ENCODE measurements around the gene CIITA.
"Not testable (repeated sequence)": the region's sequence is repeated elsewhere in the genome, so short reads cannot be mapped to it uniquely, and the experiment has no call there.

Gene CIITA

GRCh38 chr16:10927497-10928112 is 50.6 kb downstream of the CIITA start:
- Histone ChIP-seq H3K4me1 (ENCODE audit: control insufficient read depth, insufficient read depth, low read length, poor library complexity, severe bottlenecking) (no peaks in the 10 kb centered on the region), H3K4me3 (ENCODE audit: insufficient read depth, low read depth, low read length, poor library complexity, severe bottlenecking) (no peak overlapping the region), H3K9me3 (ENCODE audit: control insufficient read depth, low read length) (no peaks in the 10 kb centered on the region), H3K27ac (ENCODE audit: insufficient read depth, low read length, poor library complexity, severe bottlenecking) (no peak overlapping the region), H3K27me3 (replicated peaks; ENCODE audit: control insufficient read depth, insufficient read depth, low read length, poor library complexity, severe bottlenecking) (no peaks in the 10 kb centered on the region), H3K36me3 (ENCODE audit: control insufficient read depth, insufficient read depth, low read length) (peaks cover 40% of the 10 kb centered on the region)
- no peak for DNase-seq

DNA sequence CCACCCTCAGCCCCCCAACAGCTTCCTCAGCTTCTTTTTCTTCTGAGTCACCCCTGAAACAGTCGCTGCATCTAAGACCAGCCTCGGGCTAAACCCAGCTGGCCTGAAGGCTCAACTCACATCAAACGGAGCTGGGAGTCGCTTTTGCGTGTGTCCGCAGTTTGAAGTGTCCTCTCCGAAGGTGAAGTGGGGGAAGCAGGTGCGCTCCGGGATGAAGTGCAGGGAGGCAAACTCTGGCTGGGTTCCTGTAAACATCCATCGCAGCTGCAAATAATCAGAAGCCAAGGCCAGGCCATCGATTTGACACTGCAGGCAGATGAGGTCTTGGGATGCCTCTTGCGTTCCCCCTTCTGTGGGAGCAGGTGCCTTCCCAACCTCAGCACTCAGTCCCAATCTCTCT is 52.1 kb downstream of the CIITA start:
- not testable (repeated sequence) for H3K4me1 ChIP-seq (ENCODE audit: control insufficient read depth, insufficient read depth, low read length, poor library complexity, severe bottlenecking); H3K27ac ChIP-seq (ENCODE audit: insufficient read depth, low read length, poor library complexity, severe bottlenecking); H3K4me3 ChIP-seq (ENCODE audit: insufficient read depth, low read depth, low read length, poor library complexity, severe bottlenecking); H3K9me3 ChIP-seq (ENCODE audit: control insufficient read depth, low read length); H3K27me3 ChIP-seq (replicated peaks; ENCODE audit: control insufficient read depth, insufficient read depth, low read length, poor library complexity, severe bottlenecking); DNase-seq
- H3K36me3 ChIP-seq (ENCODE audit: control insufficient read depth, insufficient read depth, low read length), result peaks cover 47% of the 10 kb centered on the region

GRCh38 chr16:10929853-10930754 is 53.1 kb downstream of the CIITA start:
- H3K36me3 ChIP-seq (ENCODE audit: control insufficient read depth, insufficient read depth, low read length), result peaks cover 48% of the 10 kb centered on the region
- H3K27ac ChIP-seq (ENCODE audit: insufficient read depth, low read length, poor library complexity, severe bottlenecking), result no peak overlapping the region

GRCh38 chr16:10930755-10931093 is 53.7 kb downstream of the CIITA start:
- DNase-seq, result no peak
- Histone ChIP-seq H3K27ac (ENCODE audit: insufficient read depth, low read length, poor library complexity, severe bottlenecking) (no peak overlapping the region), H3K27me3 (replicated peaks; ENCODE audit: control insufficient read depth, insufficient read depth, low read length, poor library complexity, severe bottlenecking) (no peaks in the 10 kb centered on the region), H3K9me3 (ENCODE audit: control insufficient read depth, low read length) (no peaks in the 10 kb centered on the region), H3K4me3 (ENCODE audit: insufficient read depth, low read depth, low read length, poor library complexity, severe bottlenecking) (no peak overlapping the region), H3K36me3 (ENCODE audit: control insufficient read depth, insufficient read depth, low read length) (peaks cover 48% of the 10 kb centered on the region), H3K4me1 (ENCODE audit: control insufficient read depth, insufficient read depth, low read length, poor library complexity, severe bottlenecking) (peaks cover 3% of the 10 kb centered on the region)

More at GRCh38 chr16:10929853-10930754, 53.1 kb downstream of the CIITA start:
- DNase-seq, result no peak
- no peak overlapping the region for H3K4me3 ChIP-seq (ENCODE audit: insufficient read depth, low read depth, low read length, poor library complexity, severe bottlenecking)
- H3K27me3 ChIP-seq (replicated peaks; ENCODE audit: control insufficient read depth, insufficient read depth, low read length, poor library complexity, severe bottlenecking), result no peaks in the 10 kb centered on the region
- no peaks in the 10 kb centered on the region for H3K9me3 ChIP-seq (ENCODE audit: control insufficient read depth, low read length)
- peaks cover 3% of the 10 kb centered on the region for H3K4me1 ChIP-seq (ENCODE audit: control insufficient read depth, insufficient read depth, low read length, poor library complexity, severe bottlenecking)

DNA sequence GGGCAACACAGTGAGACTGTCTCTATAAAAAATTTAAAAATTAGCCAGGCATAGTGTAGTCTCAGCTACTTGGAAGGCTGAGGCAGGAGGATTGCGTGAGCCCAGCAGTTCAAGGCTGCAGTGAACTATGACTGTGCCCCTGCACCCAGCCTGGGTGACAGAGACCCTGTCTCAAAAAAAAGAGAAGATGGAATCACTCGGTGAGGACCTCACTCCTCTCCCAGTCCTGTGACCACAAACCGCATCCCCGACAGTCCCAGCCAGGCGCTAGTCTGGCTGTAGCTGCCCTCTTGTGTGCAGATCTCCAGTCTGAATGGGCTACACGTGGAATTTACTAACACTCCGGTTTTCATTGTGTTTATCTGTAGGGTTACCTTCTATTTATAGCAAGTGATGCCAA is 54.1 kb downstream of the CIITA start:
- no peaks in the 10 kb centered on the region for H3K27me3 ChIP-seq (replicated peaks; ENCODE audit: control insufficient read depth, insufficient read depth, low read length, poor library complexity, severe bottlenecking)
- DNase-seq, result no peak
- no peak overlapping the region for H3K4me3 ChIP-seq (ENCODE audit: insufficient read depth, low read depth, low read length, poor library complexity, severe bottlenecking)
- no peaks in the 10 kb centered on the region for H3K9me3 ChIP-seq (ENCODE audit: control insufficient read depth, low read length)
- H3K27ac ChIP-seq (ENCODE audit: insufficient read depth, low read length, poor library complexity, severe bottlenecking), result no peak overlapping the region
- H3K4me1 ChIP-seq (ENCODE audit: control insufficient read depth, insufficient read depth, low read length, poor library complexity, severe bottlenecking), result peaks cover 3% of the 10 kb centered on the region
- H3K36me3 ChIP-seq (ENCODE audit: control insufficient read depth, insufficient read depth, low read length), result peaks cover 45% of the 10 kb centered on the region

GRCh38 chr16:10931977-10932632 is 55.1 kb downstream of the CIITA start:
- no peaks in the 10 kb centered on the region for H3K9me3 ChIP-seq (ENCODE audit: control insufficient read depth, low read length)
- H3K27me3 ChIP-seq (replicated peaks; ENCODE audit: control insufficient read depth, insufficient read depth, low read length, poor library complexity, severe bottlenecking), result no peaks in the 10 kb centered on the region
- H3K4me3 ChIP-seq (ENCODE audit: insufficient read depth, low read depth, low read length, poor library complexity, severe bottlenecking), result no peak overlapping the region
- peaks cover 38% of the 10 kb centered on the region for H3K36me3 ChIP-seq (ENCODE audit: control insufficient read depth, insufficient read depth, low read length)
- H3K27ac ChIP-seq (ENCODE audit: insufficient read depth, low read length, poor library complexity, severe bottlenecking), result no peak overlapping the region
- peaks cover 7% of the 10 kb centered on the region for H3K4me1 ChIP-seq (ENCODE audit: control insufficient read depth, insufficient read depth, low read length, poor library complexity, severe bottlenecking)
- no peak for DNase-seq

DNA sequence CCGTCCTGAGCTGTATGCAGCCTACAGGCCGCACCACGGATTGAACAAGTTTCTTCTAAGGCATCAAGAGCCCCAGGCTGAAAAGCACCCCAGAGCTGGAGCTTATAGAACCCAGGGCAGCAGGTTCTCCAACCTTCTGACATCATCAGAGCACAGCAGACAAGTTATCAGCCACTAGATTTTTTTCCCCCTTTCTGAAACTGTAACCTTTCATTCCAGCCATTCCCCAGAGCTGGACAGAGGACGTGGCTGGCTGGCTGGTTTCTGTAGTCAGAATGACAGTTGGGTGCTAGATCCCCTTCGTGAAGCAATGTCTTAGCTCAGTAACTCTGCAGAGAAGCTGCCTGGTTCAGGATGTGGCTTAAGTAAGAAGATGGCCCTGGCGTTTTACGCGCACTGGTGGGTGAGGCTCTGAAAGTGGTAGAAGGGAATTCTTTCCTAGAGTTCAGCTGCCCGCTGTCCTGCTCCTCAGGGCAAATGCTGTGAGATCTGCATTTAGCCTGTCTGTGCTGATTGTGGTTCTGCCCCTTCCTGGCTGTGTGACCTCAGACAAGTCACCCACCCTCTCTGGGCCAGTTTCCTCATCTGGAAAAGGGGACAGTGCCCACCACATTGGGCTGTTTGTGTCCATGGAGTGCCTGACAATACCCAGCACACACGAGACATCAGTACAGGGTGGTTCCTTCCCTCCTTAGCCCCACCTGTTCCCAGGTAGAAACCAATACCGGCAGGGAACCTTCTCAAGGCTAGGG is 56.1 kb downstream of the CIITA start:
- Histone ChIP-seq H3K27me3 (replicated peaks; ENCODE audit: control insufficient read depth, insufficient read depth, low read length, poor library complexity, severe bottlenecking) (no peaks in the 10 kb centered on the region), H3K36me3 (ENCODE audit: control insufficient read depth, insufficient read depth, low read length) (peaks cover 32% of the 10 kb centered on the region), H3K27ac (ENCODE audit: insufficient read depth, low read length, poor library complexity, severe bottlenecking) (no peak overlapping the region), H3K4me1 (ENCODE audit: control insufficient read depth, insufficient read depth, low read length, poor library complexity, severe bottlenecking) (peaks cover 17% of the 10 kb centered on the region), H3K4me3 (ENCODE audit: insufficient read depth, low read depth, low read length, poor library complexity, severe bottlenecking) (no peak overlapping the region), H3K9me3 (ENCODE audit: control insufficient read depth, low read length) (no peaks in the 10 kb centered on the region)
- no peak for DNase-seq

DNA sequence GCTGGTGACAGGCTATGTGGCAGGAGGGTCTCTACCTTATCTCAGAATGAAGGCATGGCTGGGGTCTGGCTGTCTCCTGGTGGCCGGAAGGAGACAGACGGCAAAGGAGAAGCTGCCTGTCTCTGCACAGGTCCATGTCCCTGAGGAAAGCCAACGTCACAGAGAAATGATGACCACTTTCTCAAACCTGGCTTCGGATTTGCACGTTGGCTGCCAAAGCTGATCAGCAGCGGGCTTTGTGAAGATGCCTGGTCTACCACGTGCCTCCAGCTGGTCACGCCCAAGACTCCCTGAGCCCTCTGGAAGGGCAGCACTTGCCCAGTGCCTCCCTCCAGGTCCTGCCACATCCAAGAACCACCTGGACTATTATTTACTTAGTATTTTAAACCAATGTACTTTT is 56.9 kb downstream of the CIITA start:
- H3K9me3 ChIP-seq (ENCODE audit: control insufficient read depth, low read length), result no peaks in the 10 kb centered on the region
- H3K4me1 ChIP-seq (ENCODE audit: control insufficient read depth, insufficient read depth, low read length, poor library complexity, severe bottlenecking), result peaks cover 24% of the 10 kb centered on the region
- no peak for DNase-seq
- peaks cover 32% of the 10 kb centered on the region for H3K36me3 ChIP-seq (ENCODE audit: control insufficient read depth, insufficient read depth, low read length)
- no peak overlapping the region for H3K27ac ChIP-seq (ENCODE audit: insufficient read depth, low read length, poor library complexity, severe bottlenecking)
- H3K4me3 ChIP-seq (ENCODE audit: insufficient read depth, low read depth, low read length, poor library complexity, severe bottlenecking), result no peak overlapping the region
- no peaks in the 10 kb centered on the region for H3K27me3 ChIP-seq (replicated peaks; ENCODE audit: control insufficient read depth, insufficient read depth, low read length, poor library complexity, severe bottlenecking)

- Histone ChIP-seq H3K27ac (ENCODE audit: insufficient read depth, low read length, poor library complexity, severe bottlenecking) (no peak overlapping the region), H3K36me3 (ENCODE audit: control insufficient read depth, insufficient read depth, low read length) (peaks cover 28% of the 10 kb centered on the region), H3K27me3 (replicated peaks; ENCODE audit: control insufficient read depth, insufficient read depth, low read length, poor library complexity, severe bottlenecking) (no peaks in the 10 kb centered on the region), H3K4me3 (ENCODE audit: insufficient read depth, low read depth, low read length, poor library complexity, severe bottlenecking) (no peak overlapping the region), H3K9me3 (ENCODE audit: control insufficient read depth, low read length) (no peaks in the 10 kb centered on the region), H3K4me1 (ENCODE audit: control insufficient read depth, insufficient read depth, low read length, poor library complexity, severe bottlenecking) (peaks cover 29% of the 10 kb centered on the region)
- no peak for DNase-seq
Measured at GRCh38 chr16:10934325-10935107, 57.5 kb downstream of the CIITA start.
